K562 (cell line): ENCODE data around the gene ZSCAN22. TPM values are rescaled to one million over a fixed set of nuclear protein-coding genes. Genes with fewer than 3 reads are reported as not detected.

Experiments
- ARID3B ChIP-seq: fragments of 250-450 bp; sonication (Bioruptor Pico); IDR thresholded peaks from 2 replicates; pipeline ENCODE4 v1.4.0; 2020; ENCODE audit warnings: borderline replicate concordance
- HINFP ChIP-seq: fragments of 450-650 bp; conservative IDR thresholded peaks from 2 replicates; pipeline ENCODE4 v1.6.1; 2016; ENCODE audit warnings: missing genetic modification characterization, low read depth, mild to moderate bottlenecking, control low read depth, missing compliant biosample characterization
- HMG20B ChIP-seq: fragments of 250-450 bp; sonication (Bioruptor Pico); IDR thresholded peaks from 2 replicates; pipeline ENCODE4 v1.5.0; 2021; ENCODE audit warnings: mild to moderate bottlenecking
- KLF13 ChIP-seq: fragments of 450-650 bp; IDR thresholded peaks from 2 replicates; pipeline ENCODE4 v1.6.1; 2016; ENCODE audit warnings: missing genetic modification characterization, low read depth, mild to moderate bottlenecking, missing compliant biosample characterization, moderate library complexity, borderline replicate concordance
- NUFIP1 ChIP-seq: fragments of 450-650 bp; IDR thresholded peaks from 2 replicates; pipeline ENCODE4 v1.6.1; 2018; ENCODE audit not compliant: partially characterized antibody
- PML ChIP-seq: IDR thresholded peaks from 2 replicates; pipeline ENCODE4 v1.6.1; 2012; ENCODE audit warnings: low read length, inconsistent platforms
- THAP7 ChIP-seq: fragments of 250-450 bp; sonication (Bioruptor Pico); IDR thresholded peaks from 2 replicates; pipeline ENCODE4 v1.5.0; 2021
- THRB ChIP-seq: fragments of 450-650 bp; formaldehyde crosslinking; conservative IDR thresholded peaks from 2 replicates; pipeline ENCODE4 v1.4.0; 2022; ENCODE audit warnings: mild to moderate bottlenecking, missing genetic modification characterization
- ZBTB2 ChIP-seq: fragments of 450-650 bp; IDR thresholded peaks from 2 replicates; pipeline ENCODE4 v1.6.1; 2016; ENCODE audit warnings: antibody characterized with exemption
- ZNF232 ChIP-seq: sonication (generic); formaldehyde crosslinking; IDR thresholded peaks from 2 replicates; pipeline ENCODE4 v1.8.0; 2022; ENCODE audit warnings: mild to moderate bottlenecking, missing genetic modification reagents
- ZNF239 ChIP-seq: fragments of 250-450 bp; sonication (Bioruptor Pico); IDR thresholded peaks from 2 replicates; pipeline ENCODE4 v1.4.0; 2020; ENCODE audit warnings: mild to moderate bottlenecking
- ZNF592 ChIP-seq: fragments of 450-650 bp; IDR thresholded peaks from 2 replicates; pipeline ENCODE4 v1.6.1; 2017; ENCODE audit warnings: antibody characterized with exemption, mild to moderate bottlenecking
- ZNF76 ChIP-seq: fragments of 250-450 bp; sonication (Bioruptor Pico); IDR thresholded peaks from 2 replicates; pipeline ENCODE4 v1.4.0; 2020; ENCODE audit warnings: mild to moderate bottlenecking, moderate library complexity, borderline replicate concordance
- polyA plus RNA-seq, 8 experiments: library from polyadenylated mRNA; depleted of rRNA in 4 of 8; stranded (reverse) in 5 of 8; unstranded in 3 of 8; fragments of >200 nt; fragmentation: Nextera tagmentation in 2 of 8; fragmentation: Illumina TruSeq in 1 of 8; extraction: Ambion mirVana in 2 of 8; extraction: Trizol in 1 of 8; gene quantifications; 2 replicates each; pipeline versions ENCODE4 v1.2.1 to v1.2.3, GENCODE V29; 2011 to 2014; ENCODE audit warnings: inconsistent platforms in 1 of 8, missing spikeins in 1 of 8
- total RNA-seq, 7 experiments: library from RNA; depleted of rRNA in 6 of 7; stranded (reverse); fragments of >200 nt in 6 of 7; fragmentation: Illumina TruSeq in 2 of 7; extraction: Trizol in 2 of 7; gene quantifications; 2 replicates each; pipeline versions ENCODE4 v1.2.1 to v1.2.3, GENCODE V29; 2011 to 2021; ENCODE audit warnings: low replicate concordance in 1 of 7

ZSCAN22 gene
- total and polyA plus RNA-seq, 9 of the 15 experiments (the other 6 are each of a cell fraction or from before 2014, with no cell fraction given), result 0.98 to 5.3 (median 3.0) TPM

- TF ChIP-seq ARID3B (CRISPR knock-in tag), result no peak
- no peak; the same call in 1 of the 2 replicates for TF ChIP-seq PML
- TF ChIP-seq KLF13 (tag), result no peak
- peak; percentile 42; the same call in 1 of the 2 replicates for TF ChIP-seq HINFP (tag)
- TF ChIP-seq ZNF76 (CRISPR knock-in tag), result 0 out of 2 replicates have a peak, but pooled peaks have one; percentile 25
- no peak for TF ChIP-seq HMG20B (CRISPR knock-in tag)
- no peak for TF ChIP-seq ZNF232
- no peak for TF ChIP-seq NUFIP1
- no peak for TF ChIP-seq ZBTB2
- TF ChIP-seq THAP7 (CRISPR knock-in tag), result no peak
- 0 out of 2 replicates have a peak, but pooled peaks have one; percentile 17 for TF ChIP-seq ZNF239 (CRISPR knock-in tag)
- TF ChIP-seq ZNF592, result peak; percentile 92
- no peak for TF ChIP-seq THRB (CRISPR knock-in tag)
Measured at GRCh38 chr19:58277748-58278540, 48.9 kb upstream of the ZSCAN22 start (continued).
